SW480 (cell line): Measurements from ENCODE around the gene CNTNAP1.
"Not testable (repeated sequence)": the region's sequence is repeated elsewhere in the genome, so short reads cannot be mapped to it uniquely, and the experiment has no call there.

Experiments used
- DNase-seq: peaks from one replicate; pipeline ENCODE4 v3.0.0-alpha.2; 2016; ENCODE audit warnings: low spot score

The CNTNAP1 gene

DNA sequence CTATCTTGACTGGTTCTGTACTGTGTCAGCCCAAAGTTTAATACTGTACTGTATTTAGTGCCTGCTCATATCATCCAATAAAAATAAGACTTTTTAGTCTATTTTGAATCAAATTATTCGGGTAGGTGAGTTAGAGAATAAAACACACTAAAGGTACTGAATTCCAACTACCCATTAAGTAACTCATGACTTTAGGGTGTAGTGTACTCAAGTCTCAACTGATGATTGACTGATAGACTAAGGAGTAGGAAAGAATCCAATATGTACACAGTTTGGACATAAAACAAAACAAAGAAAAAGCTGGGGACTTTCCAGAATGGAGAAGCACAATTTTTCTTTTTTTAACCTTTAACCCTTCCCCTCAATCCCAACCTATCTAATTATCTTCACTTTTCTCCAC is 58.4 kb downstream of the CNTNAP1 start:
- DNase-seq, result no peak

DNA sequence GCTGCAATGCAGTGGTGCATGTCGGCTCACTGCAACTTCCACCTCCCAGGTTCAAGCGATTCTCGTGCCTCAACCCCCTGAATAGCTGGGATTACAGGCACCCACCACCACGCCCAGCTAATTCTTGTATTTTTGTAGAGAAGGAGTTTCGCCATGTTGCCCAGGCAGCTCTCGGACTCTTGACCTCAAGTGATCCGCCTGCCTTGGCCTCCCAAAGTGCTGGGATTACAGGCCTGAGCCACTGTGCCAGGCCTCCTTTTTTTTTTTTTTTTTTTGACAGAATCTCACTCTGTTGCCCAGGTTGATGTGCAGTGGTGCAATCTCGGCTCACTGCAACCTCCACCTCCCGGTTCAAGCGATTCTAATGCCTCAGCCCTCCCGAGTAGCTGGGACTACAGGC is 60.6 kb downstream of the CNTNAP1 start:
- not testable (repeated sequence) for DNase-seq

DNA sequence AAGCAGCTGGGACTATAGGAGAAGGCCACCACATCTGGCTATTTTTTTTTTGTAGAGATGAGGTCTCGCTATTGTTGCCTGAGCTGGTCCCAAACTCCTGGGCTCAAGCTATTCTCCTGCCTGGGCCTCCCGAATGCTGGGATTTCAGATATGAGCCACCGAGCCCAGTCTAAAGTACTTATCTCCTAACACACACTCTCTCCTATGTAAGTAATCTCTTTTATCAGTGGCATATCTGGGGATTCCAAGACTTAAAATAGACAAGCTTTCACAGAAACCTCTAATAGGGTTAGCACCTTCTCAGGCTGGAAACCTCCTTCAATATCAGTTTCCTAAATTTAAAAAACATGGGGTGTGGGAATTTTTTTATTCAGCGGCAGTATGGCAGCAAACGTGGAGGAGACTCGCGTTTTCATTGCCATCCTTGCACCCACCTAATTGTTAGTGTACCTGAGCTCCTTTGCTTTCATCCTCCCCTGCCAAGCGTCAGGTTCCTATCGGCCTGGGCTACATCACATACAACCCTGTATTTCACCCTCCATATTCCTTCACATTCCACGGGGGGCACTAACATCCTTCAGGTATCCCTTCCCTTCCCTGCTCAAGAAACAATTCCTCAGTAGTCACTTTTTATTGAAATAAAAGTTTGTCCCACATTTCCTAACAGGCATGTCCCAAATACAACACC is 61.4 kb downstream of the CNTNAP1 start:
- peak; percentile 29 for DNase-seq

- peak; percentile 77 for DNase-seq
These were observed 62.0 kb downstream of the CNTNAP1 start for GRCh38 chr17:42744283-42744805.

GRCh38 chr17:42744806-42745617 is 62.7 kb downstream of the CNTNAP1 start, which contains the start of gene EZH1:
TSS of gene EZH1 (minus strand) at chr17:42745040. CDS start at chr17:42728941, 16,099 bp downstream.
- DNase-seq, result peak; percentile 90

- DNase-seq, result no peak
These were observed 66.0 kb downstream of the CNTNAP1 start for GRCh38 chr17:42748202-42748907.

DNA sequence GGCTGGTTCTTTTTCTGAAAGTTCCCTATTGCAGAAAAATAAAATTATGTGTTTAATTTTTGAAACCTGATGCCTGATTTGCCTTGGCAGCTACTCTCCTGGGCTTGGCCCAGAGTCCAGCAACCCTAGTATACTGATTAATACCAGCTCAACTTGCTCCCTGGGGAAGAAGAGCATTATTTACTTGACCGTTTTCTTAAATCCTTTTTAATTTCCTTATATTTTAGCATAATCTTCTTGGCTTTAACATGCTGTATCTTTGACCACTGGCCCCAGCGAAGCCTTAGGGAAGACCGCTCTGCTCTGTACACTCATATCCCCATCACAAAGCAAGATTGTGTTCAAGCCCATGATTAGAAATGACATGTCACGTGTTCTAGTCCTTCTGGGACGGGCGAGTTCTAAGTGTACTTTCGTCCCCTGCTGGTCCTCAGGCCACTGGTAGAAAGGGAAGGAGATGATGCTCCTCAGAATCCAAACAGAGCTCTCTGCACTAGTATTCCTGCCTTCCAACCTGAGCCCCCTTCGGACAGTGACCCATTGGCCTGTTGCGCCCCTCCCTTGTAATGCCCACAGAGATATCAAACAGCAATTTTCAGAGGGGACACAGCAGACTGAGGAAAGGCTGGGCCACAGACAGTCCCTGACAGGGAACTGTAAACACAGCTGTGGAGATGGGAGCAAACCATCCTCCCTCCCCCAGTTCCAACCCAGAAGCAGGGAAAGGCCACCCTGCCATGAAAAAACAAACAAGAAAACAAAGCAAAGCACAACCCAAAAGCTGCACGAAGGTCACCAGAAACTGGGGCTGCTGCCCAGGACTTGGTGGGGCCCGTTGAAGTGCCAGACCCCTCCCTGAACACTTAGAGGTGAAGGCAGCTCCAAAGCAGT is 66.8 kb downstream of the CNTNAP1 start:
- no peak for DNase-seq
